ENCODE results near the gene L1CAM. TPM values are rescaled to one million over a fixed set of nuclear protein-coding genes. Genes with fewer than 3 reads are reported as not detected.
A peak's percentile ranks its signal among the peaks of the same experiment; 100 is the strongest.

L1CAM gene
- total RNA-seq, 2 experiments from 2014 or later, result 3.6 to 4.9 TPM

DNA sequence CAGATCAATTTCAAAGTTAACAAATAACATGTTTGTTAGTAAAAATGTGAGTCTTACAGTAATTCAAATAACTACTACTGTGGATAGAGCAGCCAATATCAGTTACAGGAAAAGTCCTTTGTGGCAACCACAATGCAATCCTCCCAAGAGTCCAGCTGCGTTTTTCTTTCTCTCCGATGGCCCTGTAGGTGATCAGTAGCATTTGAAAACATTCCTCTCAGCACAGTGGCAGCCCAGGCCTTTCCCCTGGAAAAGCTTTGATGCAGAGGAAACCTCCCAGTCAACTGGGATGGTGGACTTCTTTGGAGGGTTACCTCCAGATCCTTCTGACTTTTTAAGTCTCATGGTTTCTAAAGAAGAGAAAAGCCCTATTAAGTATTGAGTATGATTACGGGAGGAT, 37.6 kb downstream of the L1CAM start:
- Mint-ChIP-seq H3K9me3 (ENCODE audit: low read depth) (no peaks in the 10 kb centered on the region), H3K27ac (no peak overlapping the region), H3K4me3 (no peak overlapping the region), H3K4me1 (no peaks in the 10 kb centered on the region), H3K27me3 (peaks cover 27% of the 10 kb centered on the region), H3K36me3 (no peaks in the 10 kb centered on the region)
- CTCF ChIA-PET, result interaction anchor here (1.0 kb wide), 1 partner anchor 30 kb away, joined by 3 read pairs; no protein-coding TSS in a partner anchor
- no peak for ATAC-seq
- DNase-seq, result no peak

DNA sequence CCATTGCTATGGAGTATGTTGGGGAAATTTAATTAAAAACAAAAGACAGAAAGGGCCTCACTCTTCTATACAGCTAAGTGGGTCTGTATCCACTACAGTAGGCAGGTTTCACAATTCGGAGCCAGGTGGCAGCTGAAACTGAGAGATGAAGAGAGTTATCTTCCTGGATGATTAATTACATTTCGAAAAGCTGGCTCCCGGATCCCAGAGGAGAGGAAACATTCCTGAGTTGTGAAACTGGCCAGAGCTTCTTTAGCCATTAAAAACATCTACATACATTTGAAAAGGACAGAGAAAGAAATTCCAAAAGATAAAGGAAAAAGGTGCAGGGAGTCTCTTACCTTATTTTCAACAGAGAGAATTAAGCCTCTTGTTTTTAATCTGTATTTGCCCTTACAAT, 40.1 kb downstream of the L1CAM start:
- Mint-ChIP-seq H3K9me3 (ENCODE audit: low read depth) (no peaks in the 10 kb centered on the region), H3K27me3 (peaks cover 25% of the 10 kb centered on the region), H3K27ac (no peak overlapping the region), H3K36me3 (no peaks in the 10 kb centered on the region), H3K4me1 (no peaks in the 10 kb centered on the region), H3K4me3 (no peak overlapping the region)
- CTCF ChIA-PET, result no interaction called here
- no peak for DNase-seq
- no peak for ATAC-seq

DNA sequence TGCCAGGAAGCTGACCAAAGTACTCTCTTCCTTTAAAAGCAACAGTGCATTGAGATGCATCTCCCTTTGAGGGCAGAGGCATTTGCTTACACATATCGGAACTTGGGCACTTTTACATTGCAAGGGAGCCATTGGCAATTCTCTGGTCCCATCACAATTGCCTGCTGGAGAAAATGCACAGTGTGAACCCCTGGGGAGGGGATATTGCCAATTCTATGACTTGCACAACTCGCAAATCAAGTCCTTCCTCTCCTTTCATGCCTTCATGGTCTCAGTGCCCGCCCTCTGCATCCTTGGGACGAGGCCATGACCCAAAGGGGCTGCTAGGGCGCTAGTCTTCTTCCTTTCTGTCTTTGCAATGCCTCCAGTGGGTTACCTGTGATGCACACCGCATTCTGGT, 40.8 kb downstream of the L1CAM start:
- no peaks in the 10 kb centered on the region for H3K9me3 Mint-ChIP-seq (ENCODE audit: low read depth)
- DNase-seq (no peak), ATAC-seq (no peak)
- no peaks in the 10 kb centered on the region for H3K4me1 Mint-ChIP-seq
- CTCF ChIA-PET, result no interaction called here
- no peaks in the 10 kb centered on the region for H3K36me3 Mint-ChIP-seq
- no peak overlapping the region for H3K27ac Mint-ChIP-seq
- peaks cover 25% of the 10 kb centered on the region for H3K27me3 Mint-ChIP-seq
- H3K4me3 Mint-ChIP-seq, result no peak overlapping the region

DNA sequence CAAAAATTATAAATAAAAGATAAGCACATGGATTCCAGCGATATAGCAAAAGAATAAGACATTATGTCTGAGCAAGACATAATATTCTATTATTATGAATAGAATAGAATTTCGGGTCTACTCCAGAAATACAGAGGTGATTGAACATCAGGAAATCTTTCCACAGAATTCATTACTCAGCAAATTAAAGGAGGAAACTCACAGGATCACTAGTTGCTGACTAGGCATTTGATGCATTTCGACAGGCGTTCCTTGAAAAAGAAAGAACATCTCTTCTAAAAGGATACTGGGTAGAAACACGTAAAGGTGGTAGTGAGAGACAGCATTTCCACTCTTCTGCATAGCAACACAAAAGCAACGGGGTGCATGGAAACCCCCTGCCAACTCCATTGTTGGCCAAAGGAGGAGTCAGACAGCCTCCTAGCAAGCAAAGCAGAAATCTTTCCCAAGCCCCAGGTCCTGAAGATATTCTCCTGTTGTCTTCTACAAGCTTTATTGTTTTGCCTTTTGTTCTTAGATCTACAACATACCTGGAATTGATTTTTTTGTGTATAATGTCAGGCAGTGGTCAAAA, 41.4 kb downstream of the L1CAM start:
- H3K9me3 Mint-ChIP-seq (ENCODE audit: low read depth), result no peaks in the 10 kb centered on the region
- DNase-seq (no peak), ATAC-seq (no peak)
- H3K27me3 Mint-ChIP-seq, result peaks cover 25% of the 10 kb centered on the region
- H3K4me1 Mint-ChIP-seq, result no peaks in the 10 kb centered on the region
- CTCF ChIA-PET, result no interaction called here
- no peaks in the 10 kb centered on the region for H3K36me3 Mint-ChIP-seq
- H3K27ac Mint-ChIP-seq, result no peak overlapping the region
- no peak overlapping the region for H3K4me3 Mint-ChIP-seq

- CTCF ChIA-PET, result interaction anchor here (1.8 kb wide), 1 partner anchor 19 kb away, joined by 3 read pairs; no protein-coding TSS in a partner anchor
- ATAC-seq, result no peak
Measured at GRCh38 chrX:153836921-153837320, 49.1 kb downstream of the L1CAM start.

DNA sequence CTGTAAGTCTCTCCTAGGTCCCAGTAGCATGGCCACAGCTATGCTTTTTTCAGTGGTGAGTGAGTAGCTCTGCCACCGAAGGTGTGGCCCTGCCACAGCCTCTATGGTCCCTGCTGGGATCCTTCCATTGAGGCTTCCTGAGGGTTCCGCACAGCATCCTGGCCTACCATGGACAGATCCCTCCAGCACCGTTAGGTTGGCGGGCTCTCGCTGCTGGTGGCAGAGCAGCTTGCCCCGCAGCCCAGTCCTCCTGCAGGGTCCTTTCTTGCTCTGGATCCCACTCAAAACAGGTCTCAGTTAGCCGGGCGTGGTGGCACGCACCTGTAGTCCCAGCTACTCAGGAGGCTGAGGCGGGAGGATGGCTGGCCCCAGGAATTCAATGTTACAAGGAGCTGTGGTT, 53.2 kb downstream of the L1CAM start:
- ATAC-seq, result no peak
- H3K4me1 Mint-ChIP-seq, result no peaks in the 10 kb centered on the region
- no peak overlapping the region for H3K4me3 Mint-ChIP-seq
- H3K36me3 Mint-ChIP-seq, result no peaks in the 10 kb centered on the region
- DNase-seq, result no peak
- no peak overlapping the region for H3K27ac Mint-ChIP-seq
- peaks cover 27% of the 10 kb centered on the region for H3K27me3 Mint-ChIP-seq
- CTCF ChIA-PET, result no interaction called here
- no peaks in the 10 kb centered on the region for H3K9me3 Mint-ChIP-seq (ENCODE audit: low read depth)

More at GRCh38 chrX:153836921-153837320, 49.1 kb downstream of the L1CAM start:
- Mint-ChIP-seq H3K9me3 (ENCODE audit: low read depth) (no peaks in the 10 kb centered on the region), H3K4me3 (no peak overlapping the region), H3K27ac (no peak overlapping the region), H3K27me3 (peaks cover 13% of the 10 kb centered on the region), H3K4me1 (no peaks in the 10 kb centered on the region), H3K36me3 (no peaks in the 10 kb centered on the region)
- DNase-seq, result no peak

DNA sequence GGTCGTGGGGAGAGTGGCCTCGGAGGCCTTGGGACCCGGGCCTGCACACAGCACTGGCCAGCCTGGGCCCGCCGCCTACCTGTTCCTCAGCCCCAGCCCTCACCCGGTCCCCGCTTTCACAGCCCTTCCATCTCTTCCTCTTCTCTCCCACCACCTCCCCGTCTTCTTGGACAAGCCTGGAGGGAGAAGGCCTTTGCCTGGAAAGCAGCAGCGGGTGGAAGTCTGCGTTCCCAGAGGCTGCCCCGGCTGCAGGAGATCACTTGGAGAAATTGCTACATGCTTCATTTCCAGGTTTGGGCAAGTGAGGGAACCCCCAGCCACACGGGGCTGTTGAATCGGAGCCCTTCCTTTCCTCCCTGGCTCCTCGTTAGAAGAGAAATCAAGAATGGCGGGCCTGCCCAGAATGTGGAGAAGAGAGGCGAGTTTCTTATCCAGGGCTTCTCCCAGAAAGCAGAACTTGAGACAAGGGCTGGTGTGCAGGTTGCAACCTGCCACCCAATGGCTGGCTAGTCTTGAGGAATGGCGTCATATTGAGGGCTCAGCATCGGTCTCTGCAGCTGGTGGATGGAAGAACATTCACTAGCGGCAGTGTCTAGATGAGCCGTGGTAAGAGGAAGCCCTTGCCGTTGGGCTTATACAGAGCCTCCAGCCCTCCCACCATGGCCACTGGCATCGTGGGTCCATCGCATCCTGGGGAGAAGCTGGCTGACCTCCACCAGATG, 54.4 kb downstream of the L1CAM start:
- no peaks in the 10 kb centered on the region for H3K9me3 Mint-ChIP-seq (ENCODE audit: low read depth)
- no peak for DNase-seq
- no peaks in the 10 kb centered on the region for H3K4me1 Mint-ChIP-seq
- H3K27ac Mint-ChIP-seq, result no peak overlapping the region
- no peak for ATAC-seq
- CTCF ChIA-PET, result no interaction called here
- H3K36me3 Mint-ChIP-seq, result no peaks in the 10 kb centered on the region
- no peak overlapping the region for H3K4me3 Mint-ChIP-seq
- H3K27me3 Mint-ChIP-seq, result peaks cover 37% of the 10 kb centered on the region

DNA sequence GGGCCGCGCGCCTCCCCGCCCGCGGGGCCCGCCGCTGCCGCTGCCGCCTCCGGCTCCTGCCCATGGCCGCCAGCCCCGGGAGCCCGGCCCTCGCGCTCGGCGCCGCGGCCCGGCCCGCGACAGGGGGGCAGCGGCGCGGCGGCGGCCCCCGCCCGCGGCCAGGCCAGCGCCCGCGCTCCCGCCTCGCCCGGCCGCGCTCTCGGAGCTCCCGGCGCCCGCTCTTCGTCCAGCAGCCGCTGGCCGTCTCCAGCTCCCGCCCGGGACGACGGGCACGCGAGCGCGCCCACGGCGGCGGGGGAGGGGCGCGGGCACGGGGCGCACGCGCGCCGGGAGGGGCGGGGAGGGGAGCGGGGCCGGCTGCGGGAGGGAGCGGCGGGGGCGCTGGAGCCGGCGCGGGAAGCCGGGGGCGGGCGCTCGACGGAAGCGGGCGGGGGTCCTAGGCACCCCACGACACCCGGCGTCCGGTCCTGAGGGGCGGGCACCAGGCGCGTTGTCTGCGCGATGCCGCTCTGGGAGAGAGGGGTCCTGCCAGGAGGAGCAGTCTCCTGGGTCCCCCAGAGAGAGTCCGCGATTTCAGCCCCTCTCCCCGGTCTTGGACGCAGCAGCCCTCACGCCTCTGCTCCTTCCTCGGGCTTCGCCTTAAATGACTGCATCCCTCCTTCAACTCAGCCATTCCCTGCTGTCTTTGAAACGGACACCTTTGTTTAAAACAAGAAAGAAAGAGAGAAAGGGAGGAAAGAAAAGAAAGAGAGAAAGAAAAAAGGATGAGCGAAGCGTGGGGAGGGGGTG, 55.1 kb downstream of the L1CAM start:
- Mint-ChIP-seq H3K36me3 (no peaks in the 10 kb centered on the region), H3K4me1 (no peaks in the 10 kb centered on the region), H3K27ac (no peak overlapping the region), H3K27me3 (peaks cover 37% of the 10 kb centered on the region), H3K9me3 (ENCODE audit: low read depth) (no peaks in the 10 kb centered on the region), H3K4me3 (no peak overlapping the region)
- DNase-seq (no peak), ATAC-seq (no peak)
- CTCF ChIA-PET, result no interaction called here

GRCh38 chrX:153829799-153830639, 56.0 kb downstream of the L1CAM start, which contains the start of gene PDZD4:
PDZD4 (minus strand) TSS chrX:153830544; CDS start chrX:153830298, 246 bp downstream.
- Mint-ChIP-seq H3K9me3 (ENCODE audit: low read depth) (no peaks in the 10 kb centered on the region), H3K4me1 (no peaks in the 10 kb centered on the region), H3K4me3 (no peak within 1 kb of the TSS), H3K27me3 (peaks cover 40% of the 10 kb centered on the region), H3K36me3 (no peaks in the 10 kb centered on the region), H3K27ac (no peak within 1 kb of the TSS)
- peak; percentile 30 for ATAC-seq
- CTCF ChIA-PET, result no interaction called here
- no peak for DNase-seq

GRCh38 chrX:153829549-153829798, 56.5 kb downstream of the L1CAM start:
- DNase-seq, result no peak
- Mint-ChIP-seq H3K27ac (no peak overlapping the region), H3K36me3 (no peaks in the 10 kb centered on the region), H3K4me1 (no peaks in the 10 kb centered on the region), H3K27me3 (peaks cover 40% of the 10 kb centered on the region), H3K4me3 (no peak overlapping the region), H3K9me3 (ENCODE audit: low read depth) (no peaks in the 10 kb centered on the region)
- CTCF ChIA-PET, result no interaction called here
- ATAC-seq, result no peak

DNA sequence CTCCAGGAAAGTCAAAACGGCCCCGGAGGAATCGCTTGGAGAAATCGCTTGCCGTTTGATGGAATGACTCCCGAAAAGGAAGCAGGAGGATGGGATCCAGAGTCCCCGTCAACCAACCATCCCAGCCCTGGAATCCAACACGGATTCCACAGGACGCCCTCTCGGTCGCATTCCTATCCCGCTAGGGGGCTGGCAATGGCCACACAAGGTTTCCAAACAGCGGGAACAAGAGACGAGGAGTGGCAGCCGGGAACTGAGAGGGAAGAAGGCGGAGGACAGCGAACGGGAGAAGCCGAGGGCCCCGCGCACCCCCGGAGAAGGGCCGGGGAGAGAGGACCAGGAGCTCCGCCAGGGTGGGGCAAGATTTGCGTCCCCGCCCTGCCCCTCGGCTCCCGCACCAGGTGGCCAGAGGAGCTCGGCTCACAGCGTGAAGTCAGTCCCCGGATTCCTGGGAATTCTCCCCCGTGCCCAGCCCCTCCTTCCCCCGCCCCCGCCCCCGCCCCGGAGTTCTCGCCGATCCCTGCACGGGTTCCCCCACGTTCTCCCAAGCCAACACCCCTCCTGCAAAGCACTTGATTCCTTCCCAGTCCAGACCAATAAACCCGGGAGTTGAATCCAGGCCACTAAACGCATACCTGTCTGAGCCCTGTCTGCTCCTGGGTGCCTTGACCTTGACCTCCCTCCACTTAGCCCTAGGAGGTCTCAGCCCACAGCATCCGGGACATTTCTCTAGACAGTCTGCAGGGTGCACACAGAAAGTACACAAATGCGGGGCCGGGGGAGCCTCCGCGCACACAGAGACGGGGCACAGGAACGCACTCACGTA, 57.0 kb downstream of the L1CAM start:
- no peaks in the 10 kb centered on the region for H3K9me3 Mint-ChIP-seq (ENCODE audit: low read depth)
- no peaks in the 10 kb centered on the region for H3K4me1 Mint-ChIP-seq
- CTCF ChIA-PET, result no interaction called here
- no peak for DNase-seq
- H3K4me3 Mint-ChIP-seq, result no peak overlapping the region
- ATAC-seq, result no peak
- H3K27ac Mint-ChIP-seq, result no peak overlapping the region
- H3K27me3 Mint-ChIP-seq, result peaks cover 40% of the 10 kb centered on the region
- no peaks in the 10 kb centered on the region for H3K36me3 Mint-ChIP-seq

DNA sequence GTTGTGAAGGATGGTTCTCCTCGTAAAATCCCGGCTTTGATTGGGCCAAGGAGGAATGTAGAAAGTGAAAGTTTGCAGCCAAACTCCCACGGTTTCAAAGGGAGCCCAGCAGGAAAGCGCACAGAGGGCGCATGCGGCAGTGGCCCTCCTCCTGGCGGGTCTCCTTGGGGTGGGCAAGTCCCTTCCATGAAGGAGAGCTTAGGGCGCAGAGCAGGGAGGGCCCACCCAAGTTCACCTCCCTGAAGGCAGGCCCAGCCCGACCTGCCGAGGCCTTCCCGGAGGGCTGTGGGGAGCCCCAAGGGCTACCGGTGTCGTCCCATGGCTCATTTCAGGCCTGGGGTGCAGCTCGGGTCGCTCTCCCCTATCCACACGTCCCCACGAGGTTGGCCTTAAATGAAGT, 57.7 kb downstream of the L1CAM start:
- no peak overlapping the region for H3K4me3 Mint-ChIP-seq
- DNase-seq (no peak), ATAC-seq (no peak)
- H3K4me1 Mint-ChIP-seq, result no peaks in the 10 kb centered on the region
- H3K36me3 Mint-ChIP-seq, result no peaks in the 10 kb centered on the region
- CTCF ChIA-PET, result no interaction called here
- H3K9me3 Mint-ChIP-seq (ENCODE audit: low read depth), result no peaks in the 10 kb centered on the region
- peaks cover 40% of the 10 kb centered on the region for H3K27me3 Mint-ChIP-seq
- H3K27ac Mint-ChIP-seq, result no peak overlapping the region

DNA sequence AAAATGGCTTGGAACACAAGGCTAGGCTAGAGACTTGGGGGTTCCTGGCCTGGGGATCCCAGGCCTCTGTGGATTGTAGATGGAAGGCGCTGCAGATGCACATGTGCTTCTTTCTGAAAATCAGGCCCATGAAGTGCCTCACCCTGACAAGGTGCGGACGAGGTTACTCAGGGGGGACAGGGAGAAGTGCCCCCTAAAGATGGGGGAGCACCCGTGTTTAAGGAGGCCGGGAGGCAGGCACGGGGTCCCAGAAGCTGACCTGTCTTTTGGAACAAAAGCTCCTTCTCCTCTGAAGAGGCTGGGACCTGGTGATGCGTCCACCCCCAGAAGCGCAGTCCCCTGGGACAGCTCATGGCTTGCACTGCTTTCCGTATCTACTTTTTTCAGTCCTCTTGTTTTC, 58.1 kb downstream of the L1CAM start:
- CTCF ChIA-PET, result no interaction called here
- Mint-ChIP-seq H3K4me3 (no peak overlapping the region), H3K9me3 (ENCODE audit: low read depth) (no peaks in the 10 kb centered on the region), H3K27me3 (peaks cover 40% of the 10 kb centered on the region), H3K36me3 (no peaks in the 10 kb centered on the region), H3K27ac (no peak overlapping the region), H3K4me1 (no peaks in the 10 kb centered on the region)
- DNase-seq (no peak), ATAC-seq (no peak)
